K562 (cell line): ENCODE results near the gene HDAC7. TPM values are rescaled to one million over a fixed set of nuclear protein-coding genes. Genes with fewer than 3 reads are reported as not detected.
A peak's percentile ranks its signal among the peaks of the same experiment; 100 is the strongest.

Experiments used
- ARID2 ChIP-seq: fragments of 450-650 bp; IDR thresholded peaks from 2 replicates; pipeline ENCODE4 v1.6.1; 2017; ENCODE audit warnings: antibody characterized with exemption, mild to moderate bottlenecking
- CC2D1A ChIP-seq: fragments of 450-650 bp; IDR thresholded peaks from 2 replicates; pipeline ENCODE4 v1.6.1; 2017; ENCODE audit warnings: mild to moderate bottlenecking
- CTBP1 ChIP-seq: fragments of 450-650 bp; IDR thresholded peaks from 2 replicates; pipeline ENCODE4 v1.6.1; 2016; ENCODE audit warnings: borderline replicate concordance
- CTCF ChIP-seq, 3 experiments: IDR thresholded peaks in 2 of 3; conservative IDR thresholded peaks in 1 of 3; 2 replicates each; pipeline ENCODE4 v1.5.1; 2011 to 2012; ENCODE audit warnings: low read length in 3 of 3, mild to moderate bottlenecking in 3 of 3, control low read depth in 2 of 3, improper control_type of control experiment in 1 of 3, inconsistent platforms in 1 of 3, low read depth in 1 of 3, mixed read lengths in 1 of 3, moderate library complexity in 1 of 3; ENCODE audit not compliant: insufficient read depth in 2 of 3
- CXXC5 ChIP-seq: fragments of 250-450 bp; sonication (Bioruptor Pico); IDR thresholded peaks from 2 replicates; pipeline ENCODE4 v1.8.0; 2022; ENCODE audit warnings: inconsistent platforms, mild to moderate bottlenecking, moderate library complexity
- ELF1 ChIP-seq: fragments of 200-800 bp; sonication (Bioruptor generic); IDR thresholded peaks from 2 replicates; pipeline ENCODE4 v1.6.1; 2016; ENCODE audit warnings: missing genetic modification characterization, missing compliant biosample characterization
- GTF2E2 ChIP-seq: fragments of 200-800 bp; sonication (Bioruptor generic); IDR thresholded peaks from 2 replicates; pipeline ENCODE4 v1.6.1; 2016; ENCODE audit warnings: missing genetic modification characterization, missing compliant biosample characterization
- HDAC1 ChIP-seq, 2 experiments: fragments of 450-650 bp; IDR thresholded peaks; 2 replicates each; pipeline ENCODE4 v1.6.1; 2016 to 2017; ENCODE audit warnings: inconsistent platforms in 1 of 2, mild to moderate bottlenecking in 1 of 2, moderate library complexity in 1 of 2
- NR2C1 ChIP-seq, 2 experiments: fragments of 450-650 bp; IDR thresholded peaks; 2 replicates each; pipeline ENCODE4 v1.6.1; 2017; ENCODE audit warnings: mild to moderate bottlenecking in 2 of 2, antibody characterized with exemption in 1 of 2, inconsistent platforms in 1 of 2, missing compliant biosample characterization in 1 of 2, missing genetic modification characterization in 1 of 2
- RBBP5 ChIP-seq: fragments of 200-600 bp; sonication (generic); IDR thresholded peaks from 2 replicates; pipeline ENCODE4 v1.6.1; 2012; ENCODE audit warnings: borderline replicate concordance, mild to moderate bottlenecking, low read length, control low read depth, inconsistent platforms; ENCODE audit not compliant: insufficient read depth, poor library complexity, severe bottlenecking
- XRCC5 ChIP-seq: fragments of 200-400 bp; formaldehyde crosslinking; IDR thresholded peaks from 2 replicates; pipeline ENCODE4 v1.6.1; 2017; ENCODE audit warnings: low read depth, mild to moderate bottlenecking, low read length
- polyA plus RNA-seq, 8 experiments: library from polyadenylated mRNA; depleted of rRNA in 4 of 8; stranded (reverse) in 5 of 8; unstranded in 3 of 8; fragments of >200 nt; fragmentation: Nextera tagmentation in 2 of 8; fragmentation: Illumina TruSeq in 1 of 8; extraction: Ambion mirVana in 2 of 8; extraction: Trizol in 1 of 8; gene quantifications; 2 replicates each; pipeline versions ENCODE4 v1.2.1 to v1.2.3, GENCODE V29; 2011 to 2014; ENCODE audit warnings: inconsistent platforms in 1 of 8, missing spikeins in 1 of 8
- total RNA-seq, 7 experiments: library from RNA; depleted of rRNA in 6 of 7; stranded (reverse); fragments of >200 nt in 6 of 7; fragmentation: Illumina TruSeq in 2 of 7; extraction: Trizol in 2 of 7; gene quantifications; 2 replicates each; pipeline versions ENCODE4 v1.2.1 to v1.2.3, GENCODE V29; 2011 to 2021; ENCODE audit warnings: low replicate concordance in 1 of 7
- TF ChIP-seq, protein P1 (sequence below): fragments of 450-650 bp; IDR thresholded peaks from 2 replicates; pipeline ENCODE4 v1.6.1; 2017; ENCODE audit warnings: antibody characterized with exemption, mild to moderate bottlenecking
- TF ChIP-seq, protein P2 (sequence below): IDR thresholded peaks from 3 replicates; pipeline ENCODE4 v1.6.1; 2011; ENCODE audit warnings: borderline replicate concordance, mild to moderate bottlenecking; ENCODE audit not compliant: insufficient read length, insufficient read depth
- TF ChIP-seq, protein P3 (sequence below): sonication (generic); formaldehyde crosslinking; IDR thresholded peaks from 2 replicates; pipeline ENCODE4 v1.8.1; 2023; ENCODE audit warnings: mild to moderate bottlenecking, missing genetic modification reagents, moderate library complexity

HDAC7 gene
- total and polyA plus RNA-seq, 9 of the 15 experiments (the other 6 are each of a cell fraction or from before 2014, with no cell fraction given), result 2.5 to 129 (median 31.1) TPM

DNA sequence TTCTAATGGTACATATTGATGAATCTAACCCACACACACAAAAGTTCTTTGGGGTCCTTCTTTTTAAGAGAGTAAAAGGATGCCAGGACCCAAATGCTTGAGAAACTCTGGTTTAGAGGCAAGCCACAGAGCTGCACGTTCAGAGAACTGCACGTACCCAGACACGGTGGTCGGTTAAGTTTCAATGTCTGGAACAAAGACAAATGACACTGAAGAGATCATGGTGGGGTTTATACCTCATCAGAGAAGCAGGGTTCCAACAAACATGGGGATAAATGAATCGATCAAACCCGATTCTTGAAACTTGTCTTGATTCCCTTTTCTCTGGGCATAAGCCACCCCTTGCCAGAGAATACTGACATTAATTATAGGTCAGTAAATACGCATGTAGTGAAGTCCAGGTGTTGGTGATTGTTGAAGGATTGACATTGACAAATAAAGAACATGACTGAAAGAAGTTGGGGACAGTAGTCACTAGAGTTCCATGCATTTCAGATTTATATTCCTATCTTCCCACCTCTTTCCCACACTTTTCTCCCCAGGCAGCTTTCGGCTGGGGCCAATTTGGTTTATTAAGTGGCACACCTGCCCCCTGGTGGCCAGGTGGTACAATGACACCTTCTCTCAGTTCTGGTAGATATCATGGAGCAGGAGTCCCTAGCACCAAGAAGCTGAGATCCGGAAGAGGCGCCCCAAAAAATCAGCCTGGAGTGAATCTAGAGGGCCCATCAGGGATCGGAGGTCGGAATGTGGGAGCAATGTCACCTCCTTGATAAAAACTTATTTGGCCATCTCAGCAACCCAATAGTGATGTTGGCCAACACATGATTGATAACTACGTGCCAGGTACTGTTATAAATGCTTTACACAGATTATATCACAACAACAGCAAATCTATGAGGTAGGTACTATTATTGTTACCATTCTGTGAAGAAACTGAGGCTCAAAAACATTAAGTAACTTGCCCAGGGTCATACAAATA, 17.8 kb upstream of the HDAC7 start (continued):
- TF ChIP-seq, protein P1, sequence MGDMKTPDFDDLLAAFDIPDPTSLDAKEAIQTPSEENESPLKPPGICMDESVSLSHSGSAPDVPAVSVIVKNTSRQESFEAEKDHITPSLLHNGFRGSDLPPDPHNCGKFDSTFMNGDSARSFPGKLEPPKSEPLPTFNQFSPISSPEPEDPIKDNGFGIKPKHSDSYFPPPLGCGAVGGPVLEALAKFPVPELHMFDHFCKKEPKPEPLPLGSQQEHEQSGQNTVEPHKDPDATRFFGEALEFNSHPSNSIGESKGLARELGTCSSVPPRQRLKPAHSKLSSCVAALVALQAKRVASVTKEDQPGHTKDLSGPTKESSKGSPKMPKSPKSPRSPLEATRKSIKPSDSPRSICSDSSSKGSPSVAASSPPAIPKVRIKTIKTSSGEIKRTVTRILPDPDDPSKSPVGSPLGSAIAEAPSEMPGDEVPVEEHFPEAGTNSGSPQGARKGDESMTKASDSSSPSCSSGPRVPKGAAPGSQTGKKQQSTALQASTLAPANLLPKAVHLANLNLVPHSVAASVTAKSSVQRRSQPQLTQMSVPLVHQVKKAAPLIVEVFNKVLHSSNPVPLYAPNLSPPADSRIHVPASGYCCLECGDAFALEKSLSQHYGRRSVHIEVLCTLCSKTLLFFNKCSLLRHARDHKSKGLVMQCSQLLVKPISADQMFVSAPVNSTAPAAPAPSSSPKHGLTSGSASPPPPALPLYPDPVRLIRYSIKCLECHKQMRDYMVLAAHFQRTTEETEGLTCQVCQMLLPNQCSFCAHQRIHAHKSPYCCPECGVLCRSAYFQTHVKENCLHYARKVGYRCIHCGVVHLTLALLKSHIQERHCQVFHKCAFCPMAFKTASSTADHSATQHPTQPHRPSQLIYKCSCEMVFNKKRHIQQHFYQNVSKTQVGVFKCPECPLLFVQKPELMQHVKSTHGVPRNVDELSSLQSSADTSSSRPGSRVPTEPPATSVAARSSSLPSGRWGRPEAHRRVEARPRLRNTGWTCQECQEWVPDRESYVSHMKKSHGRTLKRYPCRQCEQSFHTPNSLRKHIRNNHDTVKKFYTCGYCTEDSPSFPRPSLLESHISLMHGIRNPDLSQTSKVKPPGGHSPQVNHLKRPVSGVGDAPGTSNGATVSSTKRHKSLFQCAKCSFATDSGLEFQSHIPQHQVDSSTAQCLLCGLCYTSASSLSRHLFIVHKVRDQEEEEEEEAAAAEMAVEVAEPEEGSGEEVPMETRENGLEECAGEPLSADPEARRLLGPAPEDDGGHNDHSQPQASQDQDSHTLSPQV, result peak; percentile 30; the same call in 1 of the 2 replicates
- no peak for TF ChIP-seq GTF2E2 (tag)
- TF ChIP-seq HDAC1 (IDR thresholded peaks at IDR 0.05), result no peak
- TF ChIP-seq, protein P2, sequence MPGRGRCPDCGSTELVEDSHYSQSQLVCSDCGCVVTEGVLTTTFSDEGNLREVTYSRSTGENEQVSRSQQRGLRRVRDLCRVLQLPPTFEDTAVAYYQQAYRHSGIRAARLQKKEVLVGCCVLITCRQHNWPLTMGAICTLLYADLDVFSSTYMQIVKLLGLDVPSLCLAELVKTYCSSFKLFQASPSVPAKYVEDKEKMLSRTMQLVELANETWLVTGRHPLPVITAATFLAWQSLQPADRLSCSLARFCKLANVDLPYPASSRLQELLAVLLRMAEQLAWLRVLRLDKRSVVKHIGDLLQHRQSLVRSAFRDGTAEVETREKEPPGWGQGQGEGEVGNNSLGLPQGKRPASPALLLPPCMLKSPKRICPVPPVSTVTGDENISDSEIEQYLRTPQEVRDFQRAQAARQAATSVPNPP, result no peak
- TF ChIP-seq CTBP1, result peak; percentile 39; the same call in 1 of the 2 replicates
- peak; percentile 89 for TF ChIP-seq ARID2
- TF ChIP-seq XRCC5, result peak; percentile 51; the same call in 1 of the 2 replicates
- peak; percentile 68 for TF ChIP-seq CC2D1A
- 0 out of 2 replicates have a peak, but pooled peaks have one; percentile 25 for TF ChIP-seq NR2C1 (IDR thresholded peaks at IDR 0.05)
- TF ChIP-seq NR2C1 (tag; IDR thresholded peaks at IDR 0.05), result no peak
- peak; percentile 61 for TF ChIP-seq ELF1 (tag)
- peak; percentile 23; the same call in 1 of the 2 replicates for TF ChIP-seq CXXC5 (CRISPR knock-in tag)
- peak; percentile 86 to 95 (median 92) for TF ChIP-seq CTCF (IDR thresholded peaks at IDR 0.05 in 2 of 3, conservative IDR thresholded peaks at IDR 0.05 in 1 of 3; ENCODE audit: insufficient read depth in 2 of 3, low read depth in 1 of 3, low read length in 3 of 3)
- TF ChIP-seq, protein P3, sequence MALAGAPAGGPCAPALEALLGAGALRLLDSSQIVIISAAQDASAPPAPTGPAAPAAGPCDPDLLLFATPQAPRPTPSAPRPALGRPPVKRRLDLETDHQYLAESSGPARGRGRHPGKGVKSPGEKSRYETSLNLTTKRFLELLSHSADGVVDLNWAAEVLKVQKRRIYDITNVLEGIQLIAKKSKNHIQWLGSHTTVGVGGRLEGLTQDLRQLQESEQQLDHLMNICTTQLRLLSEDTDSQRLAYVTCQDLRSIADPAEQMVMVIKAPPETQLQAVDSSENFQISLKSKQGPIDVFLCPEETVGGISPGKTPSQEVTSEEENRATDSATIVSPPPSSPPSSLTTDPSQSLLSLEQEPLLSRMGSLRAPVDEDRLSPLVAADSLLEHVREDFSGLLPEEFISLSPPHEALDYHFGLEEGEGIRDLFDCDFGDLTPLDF (CRISPR knock-in tag), result 0 out of 2 replicates have a peak, but pooled peaks have one; percentile 72
- no peak for TF ChIP-seq RBBP5
